COR-L47 (cell line): Measurements from ENCODE around the gene PIH1D1.

Source experiments
- DNase-seq: peaks from one replicate; lab custom pipeline; 2025; lab: John Stamatoyannopoulos, UW

PIH1D1 gene

DNA sequence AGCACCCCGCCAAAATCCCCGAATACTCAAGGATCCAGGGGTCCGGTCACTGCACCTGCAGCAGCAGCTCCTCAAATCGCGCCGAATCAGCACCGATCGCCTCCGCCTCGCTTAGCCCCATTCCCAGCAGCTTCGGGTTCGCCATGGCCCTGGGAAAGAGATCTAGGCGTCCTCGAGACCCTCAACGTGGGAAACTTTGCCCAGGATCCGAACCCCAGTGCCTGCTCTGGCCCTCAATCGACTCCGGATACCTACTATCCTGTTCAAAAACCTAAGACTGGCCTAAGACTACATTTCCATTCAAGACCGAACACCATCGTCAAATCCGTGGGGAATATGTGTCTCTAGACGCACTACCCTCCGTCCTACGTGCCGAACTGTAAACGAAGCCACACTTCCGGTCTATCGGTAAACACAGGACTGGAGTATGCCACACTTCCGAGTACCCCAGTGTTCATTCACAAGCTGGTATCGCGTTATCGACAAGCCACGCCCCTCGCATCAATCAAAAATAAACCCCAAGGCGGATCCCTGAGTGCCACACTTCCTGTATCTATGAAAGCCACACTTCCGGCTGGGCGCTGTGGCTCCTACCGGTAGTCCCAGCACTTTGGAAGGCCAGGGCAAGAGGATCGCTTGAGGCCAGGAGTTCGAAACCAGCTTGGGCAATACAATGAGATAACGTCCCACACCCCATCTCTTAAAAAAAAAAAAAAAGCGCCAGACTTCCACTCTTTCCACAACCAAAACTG, at the start of gene PIH1D1:
Gene PIH1D1 (minus strand): TSS at position 385 of the 752 bp plus-strand sequence. CDS start 240 bp downstream, at position 145.
- peak; percentile 99 for DNase-seq

GRCh38 chr19:49499030-49499670, 47.5 kb upstream of the PIH1D1 start:
- DNase-seq = no peak

GRCh38 chr19:49498475-49498874, 46.9 kb upstream of the PIH1D1 start:
- DNase-seq = no peak

DNA sequence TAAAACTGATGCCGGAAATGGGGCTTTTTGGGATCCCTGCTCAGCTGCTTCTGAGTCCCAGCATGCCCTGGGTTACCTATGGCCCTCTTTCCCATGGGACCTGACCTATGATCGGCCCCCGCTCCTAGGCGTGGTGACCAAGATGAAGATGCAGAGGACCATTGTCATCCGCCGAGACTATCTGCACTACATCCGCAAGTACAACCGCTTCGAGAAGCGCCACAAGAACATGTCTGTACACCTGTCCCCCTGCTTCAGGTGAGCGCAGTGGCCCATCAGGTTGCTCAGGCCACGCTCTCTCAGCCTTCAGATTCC, 46.1 kb upstream of the PIH1D1 start:
- no peak for DNase-seq

GRCh38 chr19:49497047-49497788, 45.6 kb upstream of the PIH1D1 start:
- DNase-seq = peak; percentile 30

- DNase-seq = no peak
Measured at GRCh38 chr19:49496574-49497008, 45.0 kb upstream of the PIH1D1 start.

GRCh38 chr19:49492573-49493405, 41.2 kb upstream of the PIH1D1 start:
- DNase-seq = no peak

GRCh38 chr19:49491804-49492572, 40.4 kb upstream of the PIH1D1 start:
- DNase-seq = no peak

DNA sequence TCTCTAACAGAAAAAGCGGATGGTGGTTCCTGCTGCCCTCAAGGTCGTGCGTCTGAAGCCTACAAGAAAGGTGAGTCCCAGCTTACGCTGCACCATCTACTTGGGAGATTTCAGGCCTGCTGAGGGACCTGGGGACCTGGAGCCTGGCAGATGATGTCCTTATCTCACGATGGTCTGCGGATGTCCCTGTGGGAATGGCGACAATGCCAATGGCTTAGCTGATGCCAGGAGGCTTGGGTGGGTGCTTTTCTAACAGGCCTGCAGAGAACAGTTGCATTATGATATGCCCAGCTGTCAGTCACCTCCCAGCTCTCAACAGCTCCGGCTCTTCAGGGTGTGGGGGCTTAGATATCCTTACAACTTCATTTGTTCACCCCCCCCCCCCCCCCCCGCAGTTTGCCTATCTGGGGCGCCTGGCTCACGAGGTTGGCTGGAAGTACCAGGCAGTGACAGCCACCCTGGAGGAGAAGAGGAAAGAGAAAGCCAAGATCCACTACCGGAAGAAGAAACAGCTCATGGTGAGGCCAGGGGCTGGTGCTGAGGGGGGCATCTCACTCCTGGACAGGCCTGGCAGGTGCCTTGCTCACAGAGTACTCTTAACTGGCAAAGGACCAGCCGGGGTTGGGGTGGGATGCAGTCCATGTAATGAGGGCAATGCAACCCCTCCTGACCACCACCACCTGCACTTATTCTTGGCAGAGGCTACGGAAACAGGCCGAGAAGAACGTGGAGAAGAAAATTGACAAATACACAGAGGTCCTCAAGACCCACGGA, 39.6 kb upstream of the PIH1D1 start:
- DNase-seq = no peak

DNA sequence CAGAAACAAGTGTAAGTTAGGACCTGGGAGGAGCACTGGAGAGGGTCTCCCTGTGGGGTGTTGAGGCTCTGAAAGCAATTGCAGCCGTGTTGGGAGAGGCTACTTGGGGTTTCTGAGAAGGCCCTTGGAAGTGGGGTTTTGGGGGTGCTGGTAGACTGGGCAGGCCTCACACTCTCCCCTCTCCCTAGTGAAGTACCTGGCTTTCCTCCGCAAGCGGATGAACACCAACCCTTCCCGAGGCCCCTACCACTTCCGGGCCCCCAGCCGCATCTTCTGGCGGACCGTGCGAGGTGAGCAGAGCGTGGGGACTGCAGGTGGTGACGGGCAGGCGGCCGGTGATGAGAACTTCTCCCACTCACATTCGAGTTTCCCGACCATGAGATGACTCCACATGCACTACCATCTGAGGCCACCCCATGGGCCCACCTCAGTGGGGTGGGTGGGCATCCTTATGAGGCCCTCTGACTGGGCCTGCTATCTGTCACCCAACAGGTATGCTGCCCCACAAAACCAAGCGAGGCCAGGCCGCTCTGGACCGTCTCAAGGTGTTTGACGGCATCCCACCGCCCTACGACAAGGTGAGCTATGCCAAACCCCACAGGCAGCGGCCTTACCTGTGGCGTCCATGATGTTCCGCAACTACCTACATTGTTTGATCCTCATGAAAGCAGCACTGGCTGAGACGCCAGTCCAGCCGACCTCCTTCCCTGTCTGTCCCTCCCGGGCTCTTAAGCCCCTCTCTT, 38.8 kb upstream of the PIH1D1 start:
- DNase-seq = no peak

GRCh38 chr19:49489601-49490167, 38.1 kb upstream of the PIH1D1 start:
- no peak for DNase-seq

- DNase-seq = no peak
Measured at GRCh38 chr19:49488863-49489537, 37.4 kb upstream of the PIH1D1 start.

DNA sequence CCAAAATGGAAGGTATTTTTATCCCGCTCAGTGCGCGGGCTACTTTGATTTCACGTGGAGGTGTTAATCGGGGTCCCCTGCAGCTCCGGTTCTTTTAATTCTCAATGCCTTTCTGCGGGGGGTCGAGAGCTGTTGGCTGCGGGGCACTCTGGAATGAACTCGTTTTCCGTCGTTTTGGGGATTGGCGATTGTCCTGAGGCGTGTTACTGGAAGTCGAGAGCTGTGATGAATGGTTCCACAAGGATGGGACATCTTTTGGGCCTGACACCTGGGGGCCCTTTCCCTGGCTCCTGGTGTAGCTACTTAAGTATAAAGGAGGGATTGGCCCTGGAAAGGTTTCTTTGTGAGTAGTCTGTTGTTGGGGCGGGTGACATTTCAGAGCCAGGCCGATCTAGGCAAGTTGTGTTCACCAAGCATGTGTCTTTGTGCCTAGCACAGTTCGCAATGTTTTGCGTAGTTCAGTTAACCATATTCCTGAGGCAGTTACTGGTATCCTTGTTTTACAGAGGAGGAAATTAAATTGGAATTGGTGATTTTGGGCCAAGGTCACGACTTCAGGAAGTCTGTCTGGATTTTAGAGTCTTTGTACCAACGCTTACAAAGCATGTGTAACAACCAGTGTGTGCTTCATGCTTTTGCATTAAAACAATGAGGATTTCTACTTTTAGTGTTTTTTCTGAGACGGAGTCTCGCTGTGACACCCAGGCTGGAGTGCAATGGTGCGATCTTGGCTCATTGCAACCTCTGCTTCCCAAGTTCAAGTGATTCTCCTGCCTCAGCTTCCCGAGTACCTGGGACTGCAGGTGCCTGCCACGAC, 36.6 kb upstream of the PIH1D1 start:
- DNase-seq = no peak

GRCh38 chr19:49487277-49488045, 35.8 kb upstream of the PIH1D1 start, which contains the start of gene RPL13A:
RPL13A (plus strand) TSS chr19:49487608; CDS start chr19:49487630, 22 bp downstream.
- peak; percentile 99 for DNase-seq

DNA sequence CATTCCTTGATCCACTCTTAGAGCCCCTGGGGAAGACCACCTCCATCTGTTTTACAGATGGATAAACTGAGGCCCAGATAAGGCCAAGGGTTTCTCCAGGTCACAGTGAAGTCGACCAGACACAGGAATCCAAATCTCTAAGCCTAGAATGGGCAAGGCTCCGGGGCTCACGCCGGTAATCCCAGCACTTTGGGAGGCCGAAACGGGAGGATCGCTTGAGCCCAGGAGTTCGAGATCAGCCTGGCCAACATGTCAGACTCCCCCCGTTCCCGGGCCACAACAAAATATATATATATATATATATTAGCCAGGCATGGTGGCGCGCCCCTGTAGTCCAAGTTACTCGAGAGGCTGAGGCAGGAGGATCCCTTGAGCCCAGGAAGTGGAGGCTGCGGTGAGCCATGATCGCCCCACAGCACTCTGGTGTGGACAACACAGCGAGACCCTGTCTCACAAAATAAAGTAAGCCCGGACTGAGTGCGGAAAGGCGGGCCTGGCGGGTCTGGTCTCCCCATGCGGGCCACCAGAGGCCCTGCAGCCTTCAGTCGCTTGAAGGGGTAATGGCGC, 35.2 kb upstream of the PIH1D1 start:
- no peak for DNase-seq

GRCh38 chr19:49486232-49486631, 34.6 kb upstream of the PIH1D1 start:
- DNase-seq = no peak
